K562 (cell line): ENCODE data around the gene DCPS. TPM values are rescaled to one million over a fixed set of nuclear protein-coding genes. Genes with fewer than 3 reads are reported as not detected.
"Not testable (repeated sequence)": the region's sequence is repeated elsewhere in the genome, so short reads cannot be mapped to it uniquely, and the experiment has no call there.

Experiments
- ATAC-seq: fragments of 200-7000 bp; cut with Tn5 transposase; 3 replicates; pipeline ENCODE4 v1.9.1; 2020; ENCODE audit warnings: moderate library complexity
- BruUV-seq: library from RNA; stranded (reverse); fragments of 400-500 nt; replicated peaks from 2 replicates; lab custom pipeline; 2021; lab: Mats Ljungman, UMichigan
- CTCF ChIA-PET: fragments of 300-600 bp; formaldehyde crosslinking; extraction: SDS; loops from one replicate; lab custom pipeline; 2021; ENCODE audit warnings: low intra/inter-chr PET ratio; lab: Yijun Ruan, JAX
- POLR2A ChIA-PET: fragments of 300-600, 350-650 bp; sonication (Branson Sonifier 250); formaldehyde crosslinking; extraction: SDS; loops from one replicate; lab custom pipeline; 2021; ENCODE audit warnings: antibody characterized with exemption, inconsistent platforms; lab: Yijun Ruan, JAX
- DNase-seq, 4 experiments: peaks; one replicate each; pipeline versions ENCODE4 v3.0.0 to v3.0.0-alpha.2; 2011 to 2018; ENCODE audit warnings: low spot score in 3 of 4, mixed read lengths in 3 of 4; ENCODE audit errors: extremely low read depth in 1 of 4
- FAIRE-seq: peaks from 2 replicates; lab custom pipeline; 2011; peaks lifted over from hg19 to GRCh38; lab: Jason Lieb, UNC
- H2AFZ ChIP-seq: 2 replicates; pipeline ENCODE4 v1.6.0; 2011; ENCODE audit warnings: low read depth, low read length, control low read depth, inconsistent platforms
- H3K27ac ChIP-seq: fragments of 200-600 bp; 3 replicates; pipeline ENCODE4 v1.8.0; 2011; ENCODE audit warnings: low read depth, mild to moderate bottlenecking, control low read depth, inconsistent platforms, low read length, moderate library complexity, mixed read lengths; ENCODE audit errors: extremely low read depth
- H3K27me3 ChIP-seq, 2 experiments: fragments of 300-600 bp in 1 of 2; 2 replicates in 1 of 2; 3 replicates in 1 of 2; pipeline versions ENCODE4 v1.6.0 to v1.8.0; 2011; ENCODE audit warnings: inconsistent platforms in 2 of 2, low read length in 2 of 2, mild to moderate bottlenecking in 1 of 2, mixed read lengths in 1 of 2, moderate library complexity in 1 of 2; ENCODE audit not compliant: control insufficient read depth in 2 of 2, insufficient read depth in 2 of 2
- H3K36me3 ChIP-seq: fragments of 300-600 bp; 3 replicates; pipeline ENCODE4 v1.8.0; 2011; ENCODE audit warnings: mild to moderate bottlenecking, low read length, inconsistent platforms; ENCODE audit not compliant: control insufficient read depth, insufficient read depth
- H3K4me1 ChIP-seq, 2 experiments: fragments of 200-600 bp in 1 of 2; replicated peaks in 1 of 2; 2 replicates in 1 of 2; 3 replicates in 1 of 2; pipeline versions ENCODE4 v1.5.1 to v1.8.0; 2011; ENCODE audit warnings: inconsistent platforms in 2 of 2, low read length in 2 of 2, mild to moderate bottlenecking in 1 of 2, mixed read lengths in 1 of 2, moderate library complexity in 1 of 2; ENCODE audit not compliant: control insufficient read depth in 2 of 2, insufficient read depth in 2 of 2
- H3K4me2 ChIP-seq: 2 replicates; pipeline ENCODE4 v1.6.1; 2011; ENCODE audit warnings: low read length, control low read depth, inconsistent platforms, mixed read lengths; ENCODE audit not compliant: insufficient read depth
- H3K4me3 ChIP-seq: fragments of 200-600 bp; sonication (generic), shearing (Covaris generic); 2 replicates; pipeline ENCODE4 v1.5.1; 2016; ENCODE audit warnings: control low read depth, inconsistent platforms
- H3K79me2 ChIP-seq: fragments of 200-600 bp; 3 replicates; pipeline ENCODE4 v1.8.0; 2011; ENCODE audit warnings: low read length, inconsistent platforms; ENCODE audit not compliant: control insufficient read depth, insufficient read depth
- H3K9ac ChIP-seq, 2 experiments: 2 replicates each; pipeline versions ENCODE4 v1.6.0 to v1.6.1; 2011; ENCODE audit warnings: low read depth in 2 of 2, low read length in 2 of 2, control low read depth in 1 of 2, inconsistent platforms in 1 of 2, mild to moderate bottlenecking in 1 of 2, mixed read lengths in 1 of 2; ENCODE audit not compliant: insufficient read depth in 1 of 2
- H3K9me1 ChIP-seq: one replicate; pipeline ENCODE4 v1.6.0; 2011; ENCODE audit warnings: inconsistent platforms, mild to moderate bottlenecking, low read length, moderate library complexity; ENCODE audit not compliant: control insufficient read depth, insufficient read depth
- H3K9me3 ChIP-seq: replicated peaks from 2 replicates; pipeline ENCODE4 v1.5.1; 2011; ENCODE audit warnings: low read depth, low read length, inconsistent platforms; ENCODE audit not compliant: control insufficient read depth, insufficient read depth
- H4K20me1 ChIP-seq: replicated peaks from 2 replicates; pipeline ENCODE4 v1.6.1; 2011; ENCODE audit warnings: low read length, inconsistent platforms, mixed read lengths; ENCODE audit not compliant: control insufficient read depth, insufficient read depth
- CBFA2T2 ChIP-seq: fragments of 450-650 bp; conservative IDR thresholded peaks from 2 replicates; pipeline ENCODE4 v1.6.1; 2017; ENCODE audit warnings: mild to moderate bottlenecking
- MXI1 ChIP-seq: IDR thresholded peaks from 2 replicates; pipeline ENCODE4 v1.6.1; 2011; ENCODE audit warnings: low read depth, mild to moderate bottlenecking, improper control_type of control experiment, low read length
- POLR2H ChIP-seq: IDR thresholded peaks from 2 replicates; pipeline ENCODE4 v1.6.1; 2016; ENCODE audit warnings: missing genetic modification characterization, low read depth, mild to moderate bottlenecking, control low read depth, missing compliant biosample characterization, moderate library complexity
- RFX7 ChIP-seq: fragments of 250-450 bp; sonication (Bioruptor Pico); IDR thresholded peaks from 2 replicates; pipeline ENCODE4 v1.5.1; 2021; ENCODE audit warnings: mild to moderate bottlenecking
- SP1 ChIP-seq: sonication (generic); formaldehyde crosslinking; IDR thresholded peaks from 2 replicates; pipeline ENCODE4 v1.8.1; 2022; ENCODE audit warnings: mild to moderate bottlenecking, missing genetic modification reagents
- ZNF696 ChIP-seq: fragments of 250-450 bp; sonication (Bioruptor Pico); conservative IDR thresholded peaks from 2 replicates; pipeline ENCODE4 v1.4.0; 2020; ENCODE audit warnings: mild to moderate bottlenecking, moderate library complexity
- WGBS: fragments of 100-300 bp; shearing (Covaris generic); methylation state at CpG from one replicate; pipeline ENCODE4 v1.1.6; 2016; ENCODE audit warnings: low coverage, mixed read lengths; ENCODE audit not compliant: insufficient coverage; ENCODE audit errors: missing lambda C conversion rate; 5-methylcytosine and 5-hydroxymethylcytosine counted together
- in situ Hi-C: fragments of 300-500 bp; cut with MboI; formaldehyde crosslinking; loops from 4 replicates; pipeline ENCODE4 v1.15.0; 2018; ENCODE audit warnings: inconsistent platforms, mixed read lengths
- intact Hi-C: fragments of 100-400 bp; cut with micrococcal nuclease; formaldehyde crosslinking; loops from 2 replicates; pipeline ENCODE4 v1.14.2; 2022
- polyA plus RNA-seq, 8 experiments: library from polyadenylated mRNA; depleted of rRNA in 4 of 8; stranded (reverse) in 5 of 8; unstranded in 3 of 8; fragments of >200 nt; fragmentation: Nextera tagmentation in 2 of 8; fragmentation: Illumina TruSeq in 1 of 8; extraction: Ambion mirVana in 2 of 8; extraction: Trizol in 1 of 8; gene quantifications; 2 replicates each; pipeline versions ENCODE4 v1.2.1 to v1.2.3, GENCODE V29; 2011 to 2014; ENCODE audit warnings: inconsistent platforms in 1 of 8, missing spikeins in 1 of 8
- total RNA-seq, 7 experiments: library from RNA; depleted of rRNA in 6 of 7; stranded (reverse); fragments of >200 nt in 6 of 7; fragmentation: Illumina TruSeq in 2 of 7; extraction: Trizol in 2 of 7; gene quantifications; 2 replicates each; pipeline versions ENCODE4 v1.2.1 to v1.2.3, GENCODE V29; 2011 to 2021; ENCODE audit warnings: low replicate concordance in 1 of 7
- TF ChIP-seq, protein P1 (sequence below), 2 experiments: fragments of 450-650 bp in 1 of 2; sonication (generic) in 1 of 2; formaldehyde crosslinking; conservative IDR thresholded peaks; 2 replicates each; pipeline versions ENCODE4 v1.4.0 to v1.8.1; 2020 to 2022; ENCODE audit warnings: mild to moderate bottlenecking in 1 of 2, missing genetic modification reagents in 1 of 2
- TF ChIP-seq, protein P2 (sequence below): IDR thresholded peaks from 2 replicates; pipeline ENCODE4 v1.6.1; 2014; ENCODE audit warnings: antibody characterized with exemption
- TF ChIP-seq, protein P3 (sequence below): sonication (generic); formaldehyde crosslinking; IDR thresholded peaks from 2 replicates; pipeline ENCODE4 v1.8.1; 2023; ENCODE audit warnings: mild to moderate bottlenecking, missing genetic modification reagents

The DCPS gene
- total and polyA plus RNA-seq, 9 of the 15 experiments (the other 6 are each of a cell fraction or from before 2014, with no cell fraction given) = 8.7 to 38.1 (median 17.9) TPM

- ATAC-seq = no peak
- intact Hi-C loops (no loop called here), in situ Hi-C loops (no loop called here)
- Histone ChIP-seq H3K4me2 (no peak overlapping the region), H3K4me1 (no peaks in the 10 kb centered on the region; a peak in 1 of 5 replicates), H3K9me3 (no peaks in the 10 kb centered on the region), H3K27me3 (no peaks in the 10 kb centered on the region), H3K9me1 (no peaks in the 10 kb centered on the region), H3K27ac (no peak overlapping the region), H3K36me3 (no peaks in the 10 kb centered on the region), H4K20me1 (peaks cover 3% of the 10 kb centered on the region; the same call in 1 of the 2 replicates), H3K4me3 (no peak overlapping the region), H3K9ac (no peak overlapping the region), H3K79me2 (no peaks in the 10 kb centered on the region), H2AFZ (no peak overlapping the region)
- DNase-seq = no peak
- no TSS peak for BruUV-seq
- ChIA-PET POLR2A (no interaction called here), CTCF (no interaction called here)
- TF ChIP-seq RFX7 (CRISPR knock-in tag) (no peak), POLR2H (tag) (no peak), MXI1 (no peak), ZNF696 (CRISPR knock-in tag) (no peak), SP1 (no peak), CBFA2T2 (no peak)
- TF ChIP-seq, protein P1, sequence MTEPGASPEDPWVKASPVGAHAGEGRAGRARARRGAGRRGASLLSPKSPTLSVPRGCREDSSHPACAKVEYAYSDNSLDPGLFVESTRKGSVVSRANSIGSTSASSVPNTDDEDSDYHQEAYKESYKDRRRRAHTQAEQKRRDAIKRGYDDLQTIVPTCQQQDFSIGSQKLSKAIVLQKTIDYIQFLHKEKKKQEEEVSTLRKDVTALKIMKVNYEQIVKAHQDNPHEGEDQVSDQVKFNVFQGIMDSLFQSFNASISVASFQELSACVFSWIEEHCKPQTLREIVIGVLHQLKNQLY (CRISPR knock-in tag; conservative IDR thresholded peaks at IDR 0.05) = no peak
- TF ChIP-seq, protein P2, sequence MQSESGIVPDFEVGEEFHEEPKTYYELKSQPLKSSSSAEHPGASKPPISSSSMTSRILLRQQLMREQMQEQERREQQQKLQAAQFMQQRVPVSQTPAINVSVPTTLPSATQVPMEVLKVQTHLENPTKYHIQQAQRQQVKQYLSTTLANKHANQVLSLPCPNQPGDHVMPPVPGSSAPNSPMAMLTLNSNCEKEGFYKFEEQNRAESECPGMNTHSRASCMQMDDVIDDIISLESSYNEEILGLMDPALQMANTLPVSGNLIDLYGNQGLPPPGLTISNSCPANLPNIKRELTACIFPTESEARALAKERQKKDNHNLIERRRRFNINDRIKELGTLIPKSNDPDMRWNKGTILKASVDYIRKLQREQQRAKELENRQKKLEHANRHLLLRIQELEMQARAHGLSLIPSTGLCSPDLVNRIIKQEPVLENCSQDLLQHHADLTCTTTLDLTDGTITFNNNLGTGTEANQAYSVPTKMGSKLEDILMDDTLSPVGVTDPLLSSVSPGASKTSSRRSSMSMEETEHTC = no peak
- TF ChIP-seq, protein P3, sequence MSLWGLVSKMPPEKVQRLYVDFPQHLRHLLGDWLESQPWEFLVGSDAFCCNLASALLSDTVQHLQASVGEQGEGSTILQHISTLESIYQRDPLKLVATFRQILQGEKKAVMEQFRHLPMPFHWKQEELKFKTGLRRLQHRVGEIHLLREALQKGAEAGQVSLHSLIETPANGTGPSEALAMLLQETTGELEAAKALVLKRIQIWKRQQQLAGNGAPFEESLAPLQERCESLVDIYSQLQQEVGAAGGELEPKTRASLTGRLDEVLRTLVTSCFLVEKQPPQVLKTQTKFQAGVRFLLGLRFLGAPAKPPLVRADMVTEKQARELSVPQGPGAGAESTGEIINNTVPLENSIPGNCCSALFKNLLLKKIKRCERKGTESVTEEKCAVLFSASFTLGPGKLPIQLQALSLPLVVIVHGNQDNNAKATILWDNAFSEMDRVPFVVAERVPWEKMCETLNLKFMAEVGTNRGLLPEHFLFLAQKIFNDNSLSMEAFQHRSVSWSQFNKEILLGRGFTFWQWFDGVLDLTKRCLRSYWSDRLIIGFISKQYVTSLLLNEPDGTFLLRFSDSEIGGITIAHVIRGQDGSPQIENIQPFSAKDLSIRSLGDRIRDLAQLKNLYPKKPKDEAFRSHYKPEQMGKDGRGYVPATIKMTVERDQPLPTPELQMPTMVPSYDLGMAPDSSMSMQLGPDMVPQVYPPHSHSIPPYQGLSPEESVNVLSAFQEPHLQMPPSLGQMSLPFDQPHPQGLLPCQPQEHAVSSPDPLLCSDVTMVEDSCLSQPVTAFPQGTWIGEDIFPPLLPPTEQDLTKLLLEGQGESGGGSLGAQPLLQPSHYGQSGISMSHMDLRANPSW = no peak
- FAIRE-seq = no peak
- 73% methylated on average over 7 of the region's 7 CpGs for WGBS
Measured at GRCh38 chr11:126371595-126371994, 67.7 kb downstream of the DCPS start.

DNA sequence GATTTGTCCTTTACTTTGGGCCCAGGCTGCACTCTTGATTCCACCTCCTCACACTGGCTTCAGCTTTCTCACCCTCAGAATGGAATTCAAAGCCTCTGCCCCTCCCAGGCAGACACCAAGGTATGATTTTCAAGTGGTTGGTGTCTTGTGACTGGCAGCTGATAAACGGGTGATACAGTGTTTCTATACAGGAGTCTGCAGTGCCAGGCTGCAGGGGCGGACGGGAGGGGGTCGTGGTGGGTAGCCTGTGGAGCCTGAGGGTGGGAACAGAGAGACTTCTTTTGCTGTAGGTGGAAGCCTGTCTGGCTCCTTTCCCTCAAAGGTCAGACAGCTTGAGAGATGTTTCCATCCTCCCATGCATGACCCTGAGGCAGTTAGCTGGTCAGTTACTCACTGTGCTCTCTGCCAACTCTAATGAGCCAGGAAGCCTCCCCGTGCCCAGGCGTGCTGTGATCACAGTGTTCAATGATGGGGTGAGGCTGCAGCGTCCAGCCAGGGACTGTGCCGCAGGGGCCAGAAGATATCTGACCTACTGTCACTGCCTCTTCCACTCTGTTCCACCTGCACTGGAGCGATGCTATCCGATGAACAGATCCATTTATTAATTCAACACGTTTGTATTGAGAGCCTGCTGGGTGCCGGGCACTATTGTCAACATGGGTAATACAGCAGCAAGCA lies 69.7 kb downstream of the DCPS start:
- H3K79me2 ChIP-seq, H4K20me1 ChIP-seq, BruUV-seq, H2AFZ ChIP-seq, POLR2A ChIA-PET, H3K9ac ChIP-seq, H3K9me1 ChIP-seq, H3K9me3 ChIP-seq, FAIRE-seq, in situ Hi-C loops, H3K27ac ChIP-seq, H3K4me3 ChIP-seq, CTCF ChIA-PET, H3K4me2 ChIP-seq, intact Hi-C loops, ATAC-seq, H3K27me3 ChIP-seq, H3K4me1 ChIP-seq, DNase-seq, H3K36me3 ChIP-seq: not testable (repeated sequence)
- 37% methylated on average over 9 of the region's 12 CpGs for whole genome bisulfite sequencing
